ENCODE data around the gene NODAL.

Gene NODAL

DNA sequence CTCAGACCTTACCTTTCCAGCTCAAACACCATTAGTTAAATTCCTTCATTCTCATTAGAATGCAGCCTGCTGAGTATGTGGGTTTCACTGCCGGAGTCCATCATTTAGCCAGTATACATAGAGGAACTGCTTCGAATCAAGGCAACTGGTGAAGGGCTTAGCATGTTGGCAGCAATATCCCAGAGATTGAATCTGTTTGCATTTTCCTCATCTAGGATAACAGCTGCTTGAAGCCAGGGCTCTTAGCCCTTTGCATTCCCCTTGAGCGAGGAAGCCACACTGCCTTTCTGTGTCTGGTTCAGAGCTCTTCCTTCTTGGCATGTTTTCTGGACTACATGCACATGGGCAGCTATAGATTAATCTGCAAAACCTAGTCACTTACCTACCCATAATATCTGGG is 14.7 kb downstream of the NODAL start:
- Histone ChIP-seq H3K27me3 (ENCODE audit: control insufficient read depth in 1 of 2, insufficient read depth in 2 of 2, low read length in 2 of 2) (no peaks in the 10 kb centered on the region), H3K36me3 (ENCODE audit: insufficient read depth, low read length) (peaks cover 42% of the 10 kb centered on the region), H3K4me1 (ENCODE audit: insufficient read depth, low read length) (peaks cover 44% of the 10 kb centered on the region), H3K9ac (ENCODE audit: low read length) (no peak overlapping the region), H3K4me3 (ENCODE audit: low read depth in 1 of 2, low read length in 2 of 2) (no peak overlapping the region), H3K9me3 (ENCODE audit: low read length) (no peaks in the 10 kb centered on the region), H3K27ac (ENCODE audit: low read depth, low read length) (no peak overlapping the region)

DNA sequence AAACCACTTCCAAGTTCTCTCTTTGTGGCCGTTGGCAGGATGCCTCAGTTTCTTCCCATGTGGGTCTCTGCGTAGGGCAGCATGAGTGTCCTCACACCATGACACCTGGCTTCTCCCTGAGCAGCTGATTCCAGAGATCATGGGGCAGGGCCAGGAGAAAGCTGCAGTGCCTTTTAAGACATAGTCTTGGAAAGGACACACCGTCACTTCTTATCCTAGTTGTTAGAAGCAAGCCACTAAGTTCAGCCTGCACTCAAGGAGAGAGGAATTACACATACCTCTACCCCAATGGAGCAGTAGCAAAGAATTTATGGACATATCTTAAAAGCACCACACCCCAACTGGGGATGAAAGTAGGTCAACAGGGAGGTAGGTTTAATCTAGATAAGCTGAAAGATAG is 16.4 kb downstream of the NODAL start:
- Histone ChIP-seq H3K36me3 (ENCODE audit: insufficient read depth, low read length) (peaks cover 55% of the 10 kb centered on the region), H3K27ac (ENCODE audit: low read depth, low read length) (no peak overlapping the region)

DNA sequence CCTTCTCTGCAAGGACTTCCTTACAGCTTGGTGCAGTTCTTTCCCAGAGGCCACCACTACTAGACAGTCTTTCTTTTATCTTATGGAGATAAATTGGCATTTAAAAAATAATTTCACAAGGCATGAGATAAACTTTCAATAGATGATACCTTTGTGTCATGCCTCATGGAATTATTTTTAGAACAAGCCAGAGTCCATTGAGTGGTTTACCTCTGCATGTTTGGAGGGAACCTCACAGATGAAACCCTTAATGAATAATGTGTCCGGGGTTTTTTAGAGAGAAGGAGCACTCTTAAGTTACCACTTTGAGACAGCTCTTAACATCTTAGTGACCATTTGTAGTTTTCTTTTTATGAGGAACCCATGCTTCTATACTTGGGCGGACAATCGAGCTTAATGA is 17.2 kb downstream of the NODAL start:
- no peak overlapping the region for H3K4me3 ChIP-seq (ENCODE audit: low read depth in 1 of 2, low read length in 2 of 2)
- no peak overlapping the region for H3K27ac ChIP-seq (ENCODE audit: low read depth, low read length)
- peaks cover 23% of the 10 kb centered on the region for H3K4me1 ChIP-seq (ENCODE audit: insufficient read depth, low read length)
- no peaks in the 10 kb centered on the region for H3K27me3 ChIP-seq (ENCODE audit: control insufficient read depth in 1 of 2, insufficient read depth in 2 of 2, low read length in 2 of 2)
- no peaks in the 10 kb centered on the region for H3K9me3 ChIP-seq (ENCODE audit: low read length)
- H3K36me3 ChIP-seq (ENCODE audit: insufficient read depth, low read length), result peaks cover 59% of the 10 kb centered on the region
- H3K9ac ChIP-seq (ENCODE audit: low read length), result no peak overlapping the region

More for the DNA sequence above, 16.4 kb downstream of the NODAL start:
- no peak overlapping the region for H3K4me3 ChIP-seq (ENCODE audit: low read depth in 1 of 2, low read length in 2 of 2)
- H3K4me1 ChIP-seq (ENCODE audit: insufficient read depth, low read length), result peaks cover 27% of the 10 kb centered on the region
- H3K9ac ChIP-seq (ENCODE audit: low read length), result no peak overlapping the region
- no peaks in the 10 kb centered on the region for H3K9me3 ChIP-seq (ENCODE audit: low read length)
- H3K27me3 ChIP-seq (ENCODE audit: control insufficient read depth in 1 of 2, insufficient read depth in 2 of 2, low read length in 2 of 2), result no peaks in the 10 kb centered on the region

DNA sequence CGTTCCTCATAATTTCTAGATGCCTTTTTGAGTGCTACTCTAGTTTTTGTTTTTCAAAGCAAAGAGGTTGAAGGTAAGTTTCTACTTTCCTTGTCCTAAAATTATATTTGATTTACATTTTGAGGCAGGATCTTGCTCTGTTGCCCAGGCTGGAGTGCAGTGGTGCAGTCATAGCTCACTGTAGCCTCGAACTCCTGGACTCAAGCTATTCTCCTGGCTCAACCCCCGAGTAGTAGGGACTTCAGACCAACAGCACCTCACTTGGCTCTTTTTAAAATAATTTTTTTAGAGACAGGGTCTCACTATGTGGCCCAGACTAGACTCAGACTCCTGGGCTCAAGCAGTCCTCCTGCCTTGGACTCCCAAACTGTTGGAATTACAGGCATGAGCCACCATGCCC is 22.8 kb downstream of the NODAL start:
- H3K9me3 ChIP-seq (ENCODE audit: low read length), result no peaks in the 10 kb centered on the region
- H3K27me3 ChIP-seq (ENCODE audit: control insufficient read depth in 1 of 2, insufficient read depth in 2 of 2, low read length in 2 of 2), result no peaks in the 10 kb centered on the region
- no peak overlapping the region for H3K27ac ChIP-seq (ENCODE audit: low read depth, low read length)
- peaks cover 43% of the 10 kb centered on the region for H3K36me3 ChIP-seq (ENCODE audit: insufficient read depth, low read length)
- H3K9ac ChIP-seq (ENCODE audit: low read length), result no peak overlapping the region
- peaks cover 6% of the 10 kb centered on the region for H3K4me1 ChIP-seq (ENCODE audit: insufficient read depth, low read length)
- no peak overlapping the region for H3K4me3 ChIP-seq (ENCODE audit: low read depth in 1 of 2, low read length in 2 of 2)

DNA sequence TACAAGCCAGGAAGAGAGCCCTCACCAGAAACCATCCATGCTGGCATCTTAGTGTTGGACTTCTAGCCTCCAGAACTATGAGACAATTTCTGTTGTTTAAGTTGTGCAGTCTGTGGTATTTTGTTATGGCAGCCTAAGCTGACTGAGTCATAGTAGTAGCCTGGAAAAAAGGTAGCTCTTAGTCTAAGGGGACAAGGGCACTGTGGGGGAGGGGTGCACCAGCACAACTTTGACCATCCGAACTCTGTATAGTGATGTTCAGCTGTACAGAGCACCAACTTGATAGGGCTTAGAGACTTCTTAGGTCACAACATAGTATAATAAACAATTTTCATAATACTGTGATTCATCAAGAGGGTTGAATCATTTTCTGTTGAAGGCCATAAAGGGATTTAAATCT is 23.3 kb downstream of the NODAL start:
- Histone ChIP-seq H3K4me3 (ENCODE audit: low read depth in 1 of 2, low read length in 2 of 2) (no peak overlapping the region), H3K27me3 (ENCODE audit: control insufficient read depth in 1 of 2, insufficient read depth in 2 of 2, low read length in 2 of 2) (no peaks in the 10 kb centered on the region), H3K9ac (ENCODE audit: low read length) (no peak overlapping the region), H3K27ac (ENCODE audit: low read depth, low read length) (no peak overlapping the region), H3K36me3 (ENCODE audit: insufficient read depth, low read length) (peaks cover 38% of the 10 kb centered on the region), H3K4me1 (ENCODE audit: insufficient read depth, low read length) (peaks cover 6% of the 10 kb centered on the region), H3K9me3 (ENCODE audit: low read length) (no peaks in the 10 kb centered on the region)

DNA sequence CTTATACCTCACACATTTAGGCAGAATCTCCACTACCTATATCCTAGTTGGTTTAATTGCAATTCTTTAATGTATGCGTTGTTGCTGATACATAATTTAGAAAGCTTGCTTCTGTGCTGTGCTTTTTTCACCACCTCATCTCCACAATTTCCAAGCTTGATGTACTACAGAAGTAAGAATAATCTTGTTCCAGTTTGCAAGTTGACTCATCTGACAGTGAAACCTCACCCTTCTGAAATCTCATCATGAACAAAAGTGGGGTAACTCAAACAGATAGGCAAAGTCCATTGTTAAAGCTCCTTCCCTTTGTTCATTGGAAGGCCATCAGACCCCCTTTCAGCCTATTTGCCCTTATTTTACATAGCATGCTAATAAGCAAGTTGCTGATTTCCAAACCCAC is 23.9 kb downstream of the NODAL start:
- no peaks in the 10 kb centered on the region for H3K27me3 ChIP-seq (ENCODE audit: control insufficient read depth in 1 of 2, insufficient read depth in 2 of 2, low read length in 2 of 2)
- H3K36me3 ChIP-seq (ENCODE audit: insufficient read depth, low read length), result peaks cover 31% of the 10 kb centered on the region
- H3K9ac ChIP-seq (ENCODE audit: low read length), result no peak overlapping the region
- no peak overlapping the region for H3K27ac ChIP-seq (ENCODE audit: low read depth, low read length)
- peaks cover 11% of the 10 kb centered on the region for H3K4me1 ChIP-seq (ENCODE audit: insufficient read depth, low read length)
- H3K9me3 ChIP-seq (ENCODE audit: low read length), result no peaks in the 10 kb centered on the region
- no peak overlapping the region for H3K4me3 ChIP-seq (ENCODE audit: low read depth in 1 of 2, low read length in 2 of 2)

DNA sequence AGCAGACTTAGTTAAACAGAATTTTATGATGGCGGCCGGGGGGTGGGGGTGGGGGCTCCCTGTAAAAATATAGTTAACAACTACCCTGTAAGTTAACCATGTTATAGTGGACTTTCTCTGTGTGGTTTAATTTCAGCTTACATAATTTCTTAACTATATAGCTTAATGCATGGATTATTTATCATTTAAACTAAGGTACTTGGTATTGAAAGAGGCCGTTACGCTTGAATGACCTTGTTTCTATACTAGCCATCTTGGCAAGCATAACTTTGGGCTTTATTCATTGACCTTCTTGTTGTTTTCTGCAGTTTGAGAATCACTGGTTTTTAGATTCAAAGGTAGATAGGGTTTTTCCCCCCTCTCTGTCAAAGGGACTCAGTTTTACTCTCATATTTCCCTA is 29.1 kb downstream of the NODAL start:
- peaks cover 6% of the 10 kb centered on the region for H3K36me3 ChIP-seq (ENCODE audit: insufficient read depth, low read length)
- H3K4me1 ChIP-seq (ENCODE audit: insufficient read depth, low read length), result peaks cover 44% of the 10 kb centered on the region
- H3K27me3 ChIP-seq (ENCODE audit: control insufficient read depth in 1 of 2, insufficient read depth in 2 of 2, low read length in 2 of 2), result no peaks in the 10 kb centered on the region
- H3K9ac ChIP-seq (ENCODE audit: low read length), result no peak overlapping the region
- H3K27ac ChIP-seq (ENCODE audit: low read depth, low read length), result no peak overlapping the region
- no peak overlapping the region for H3K4me3 ChIP-seq (ENCODE audit: low read depth in 1 of 2, low read length in 2 of 2)
- no peaks in the 10 kb centered on the region for H3K9me3 ChIP-seq (ENCODE audit: low read length)

DNA sequence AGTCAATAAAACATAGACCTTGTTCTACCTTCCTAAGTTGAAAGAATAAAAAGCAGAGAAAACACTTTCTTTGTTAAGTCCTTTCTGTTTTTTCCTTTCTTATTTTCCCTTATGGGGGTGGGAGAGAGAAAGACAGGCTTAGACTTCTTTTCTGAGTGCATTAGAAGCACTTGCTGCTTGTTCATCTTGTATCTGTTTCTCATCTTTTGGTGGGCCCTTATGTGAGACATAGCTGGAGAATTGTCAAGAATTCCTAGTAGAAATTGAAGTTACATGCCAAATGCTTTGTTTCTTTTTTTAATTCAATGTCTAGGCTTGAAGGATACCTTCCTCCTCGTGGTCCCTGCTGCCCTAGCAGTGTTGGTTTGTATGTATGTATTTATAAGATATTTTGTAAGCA is 30.9 kb downstream of the NODAL start:
- no peaks in the 10 kb centered on the region for H3K9me3 ChIP-seq (ENCODE audit: low read length)
- H3K27ac ChIP-seq (ENCODE audit: low read depth, low read length), result no peak overlapping the region
- no peak overlapping the region for H3K9ac ChIP-seq (ENCODE audit: low read length)
- peaks cover 6% of the 10 kb centered on the region for H3K36me3 ChIP-seq (ENCODE audit: insufficient read depth, low read length)
- peaks cover 56% of the 10 kb centered on the region for H3K4me1 ChIP-seq (ENCODE audit: insufficient read depth, low read length)
- H3K27me3 ChIP-seq (ENCODE audit: control insufficient read depth in 1 of 2, insufficient read depth in 2 of 2, low read length in 2 of 2), result no peaks in the 10 kb centered on the region
- no peak overlapping the region for H3K4me3 ChIP-seq (ENCODE audit: low read depth in 1 of 2, low read length in 2 of 2)

DNA sequence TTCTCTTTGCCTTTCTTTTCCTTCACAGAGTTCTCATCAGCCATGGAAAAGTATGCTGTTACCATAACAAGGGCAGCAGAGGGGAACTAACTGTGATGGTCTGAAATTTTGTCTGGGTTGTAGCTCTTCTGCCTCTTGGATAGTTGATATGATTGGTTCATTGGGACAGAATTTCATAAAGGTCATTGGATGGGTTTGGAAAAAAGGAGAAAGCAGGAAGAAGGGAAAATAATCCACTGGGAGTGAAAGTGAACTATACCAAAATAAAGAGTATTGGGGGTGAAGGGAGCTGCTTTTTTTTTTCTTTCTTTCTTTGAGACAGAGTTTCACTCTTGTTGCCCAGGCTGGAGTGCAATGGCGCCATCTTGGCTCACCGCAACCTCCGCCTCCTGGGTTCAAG is 31.7 kb downstream of the NODAL start:
- Histone ChIP-seq H3K4me1 (ENCODE audit: insufficient read depth, low read length) (peaks cover 56% of the 10 kb centered on the region), H3K27ac (ENCODE audit: low read depth, low read length) (peak overlapping the region; percentile 38), H3K9me3 (ENCODE audit: low read length) (no peaks in the 10 kb centered on the region), H3K36me3 (ENCODE audit: insufficient read depth, low read length) (peaks cover 6% of the 10 kb centered on the region), H3K27me3 (ENCODE audit: control insufficient read depth in 1 of 2, insufficient read depth in 2 of 2, low read length in 2 of 2) (no peaks in the 10 kb centered on the region), H3K9ac (ENCODE audit: low read length) (no peak overlapping the region), H3K4me3 (ENCODE audit: low read depth in 1 of 2, low read length in 2 of 2) (no peak overlapping the region)

DNA sequence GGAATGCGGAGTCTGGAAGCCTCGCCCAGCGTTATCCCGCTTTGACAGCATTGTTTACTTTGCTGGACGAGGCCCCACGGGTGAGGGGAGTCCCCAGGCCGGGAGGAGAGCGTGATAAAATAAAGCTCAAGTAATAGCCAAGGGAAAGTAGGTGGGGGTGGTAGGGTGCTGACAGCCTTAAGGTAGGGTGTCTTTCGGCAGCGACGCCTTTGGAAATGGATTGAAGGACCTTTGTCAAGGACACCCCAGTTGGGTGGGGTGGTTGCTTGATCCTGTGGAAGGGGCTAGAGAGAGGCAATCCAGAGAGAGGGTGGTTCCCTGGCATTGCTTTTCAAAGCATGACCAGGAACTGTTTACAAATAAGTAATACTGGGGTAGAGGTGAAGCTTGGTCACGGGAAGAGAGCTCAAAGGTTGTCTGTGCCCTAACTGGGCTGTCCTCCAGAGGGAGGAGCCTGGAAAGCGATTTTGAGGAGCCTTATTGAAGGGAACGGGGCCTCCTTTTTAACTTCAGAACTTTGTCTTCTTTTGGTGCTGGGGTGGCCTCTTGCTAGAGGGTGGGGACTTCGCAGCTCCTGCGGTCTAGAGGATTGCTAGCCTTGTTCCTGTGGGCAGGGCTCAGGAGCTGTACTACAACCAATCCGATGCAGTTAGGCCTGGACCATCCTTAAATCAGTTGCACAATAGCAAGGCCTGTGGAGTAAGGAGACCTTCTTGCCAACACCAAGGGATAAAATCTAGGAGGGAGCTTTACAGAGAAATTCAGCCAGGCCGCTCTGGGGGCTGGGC is 36.2 kb downstream of the NODAL start:
- Histone ChIP-seq H3K36me3 (ENCODE audit: insufficient read depth, low read length) (no peaks in the 10 kb centered on the region), H3K4me3 (ENCODE audit: low read depth in 1 of 2, low read length in 2 of 2) (peak overlapping the region; percentile 85 to 96), H3K4me1 (ENCODE audit: insufficient read depth, low read length) (peaks cover 34% of the 10 kb centered on the region), H3K9ac (ENCODE audit: low read length) (peak overlapping the region; percentile 89), H3K27ac (ENCODE audit: low read depth, low read length) (peak overlapping the region; percentile 100), H3K9me3 (ENCODE audit: low read length) (no peaks in the 10 kb centered on the region), H3K27me3 (ENCODE audit: control insufficient read depth in 1 of 2, insufficient read depth in 2 of 2, low read length in 2 of 2) (no peaks in the 10 kb centered on the region)

DNA sequence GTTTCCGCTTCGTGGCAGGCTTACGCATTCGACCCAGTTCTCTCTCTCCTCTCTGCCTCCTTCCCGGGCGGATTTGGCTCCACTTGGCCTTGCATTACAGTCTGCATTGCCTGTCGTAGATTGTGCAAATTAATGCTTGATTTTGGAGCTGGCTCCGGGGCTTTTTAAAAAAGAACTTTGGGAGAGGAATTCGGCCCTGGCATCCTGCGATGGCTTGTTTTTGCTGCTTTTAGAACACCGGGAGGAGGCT is 36.8 kb downstream of the NODAL start:
- Histone ChIP-seq H3K27me3 (ENCODE audit: control insufficient read depth in 1 of 2, insufficient read depth in 2 of 2, low read length in 2 of 2) (no peaks in the 10 kb centered on the region), H3K36me3 (ENCODE audit: insufficient read depth, low read length) (no peaks in the 10 kb centered on the region), H3K27ac (ENCODE audit: low read depth, low read length) (peak overlapping the region; percentile 100), H3K9ac (ENCODE audit: low read length) (peak overlapping the region; percentile 89), H3K4me3 (ENCODE audit: low read depth in 1 of 2, low read length in 2 of 2) (peak overlapping the region; percentile 85 to 96), H3K9me3 (ENCODE audit: low read length) (no peaks in the 10 kb centered on the region), H3K4me1 (ENCODE audit: insufficient read depth, low read length) (peaks cover 29% of the 10 kb centered on the region)

DNA sequence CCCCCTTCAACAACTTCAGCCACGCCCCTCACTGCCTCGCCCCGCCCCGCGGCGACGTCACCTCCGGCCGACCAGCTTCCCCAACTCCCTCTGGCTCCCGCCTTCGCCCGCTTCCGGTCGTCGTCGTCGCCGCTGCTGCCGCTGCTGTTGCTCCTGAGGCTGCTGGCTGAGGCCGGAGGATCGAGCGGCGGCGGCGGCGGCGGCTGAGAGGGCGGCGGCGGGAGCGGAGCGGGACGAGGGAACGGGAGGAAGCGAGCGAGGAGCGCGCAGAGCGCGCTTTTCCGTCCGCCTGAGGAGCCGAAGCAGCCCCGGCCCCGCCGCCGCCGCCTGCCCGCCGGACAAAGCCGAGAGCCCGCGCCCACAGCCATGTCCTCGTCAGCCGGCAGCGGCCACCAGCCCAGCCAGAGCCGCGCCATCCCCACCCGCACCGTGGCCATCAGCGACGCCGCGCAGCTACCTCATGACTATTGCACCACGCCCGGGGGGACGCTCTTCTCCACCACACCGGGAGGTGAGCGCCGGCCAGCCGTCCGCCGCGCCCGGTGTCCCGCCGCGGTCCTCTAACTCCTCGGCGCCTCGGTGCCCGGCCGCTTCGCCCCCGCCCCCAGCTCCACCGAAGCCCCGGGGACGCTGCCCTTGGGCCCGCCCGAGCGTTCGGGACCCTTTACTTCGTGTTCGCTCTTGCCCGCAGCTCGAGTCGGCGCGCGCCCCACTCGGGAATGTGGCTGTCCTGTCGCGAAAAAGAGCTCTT is 37.3 kb downstream of the NODAL start, which contains the start of gene EIF4EBP2:
TSS of gene EIF4EBP2 (plus strand) at position 110 of the 751 bp plus-strand sequence. CDS start at position 367, 257 bp downstream.
- Histone ChIP-seq H3K9ac (ENCODE audit: low read length) (peak within 1 kb of the TSS; percentile 89), H3K4me1 (ENCODE audit: insufficient read depth, low read length) (peaks cover 24% of the 10 kb centered on the region), H3K27ac (ENCODE audit: low read depth, low read length) (peak within 1 kb of the TSS; percentile 100), H3K9me3 (ENCODE audit: low read length) (no peaks in the 10 kb centered on the region), H3K36me3 (ENCODE audit: insufficient read depth, low read length) (no peaks in the 10 kb centered on the region), H3K27me3 (ENCODE audit: control insufficient read depth in 1 of 2, insufficient read depth in 2 of 2, low read length in 2 of 2) (no peaks in the 10 kb centered on the region), H3K4me3 (ENCODE audit: low read depth in 1 of 2, low read length in 2 of 2) (peak within 1 kb of the TSS; percentile 85 to 96)
